HG03159 (cell line): Measurements from ENCODE around the gene FOSL1.
A peak's percentile ranks its signal among the peaks of the same experiment; 100 is the strongest.

Experiments
- ATAC-seq: cut with Tn5 transposase; IDR thresholded peaks from one replicate; pipeline ENCODE4 v1.9.1; 2021; ENCODE audit warnings: mild to moderate bottlenecking, moderate library complexity; ENCODE audit not compliant: unreplicated experiment

FOSL1 gene

DNA sequence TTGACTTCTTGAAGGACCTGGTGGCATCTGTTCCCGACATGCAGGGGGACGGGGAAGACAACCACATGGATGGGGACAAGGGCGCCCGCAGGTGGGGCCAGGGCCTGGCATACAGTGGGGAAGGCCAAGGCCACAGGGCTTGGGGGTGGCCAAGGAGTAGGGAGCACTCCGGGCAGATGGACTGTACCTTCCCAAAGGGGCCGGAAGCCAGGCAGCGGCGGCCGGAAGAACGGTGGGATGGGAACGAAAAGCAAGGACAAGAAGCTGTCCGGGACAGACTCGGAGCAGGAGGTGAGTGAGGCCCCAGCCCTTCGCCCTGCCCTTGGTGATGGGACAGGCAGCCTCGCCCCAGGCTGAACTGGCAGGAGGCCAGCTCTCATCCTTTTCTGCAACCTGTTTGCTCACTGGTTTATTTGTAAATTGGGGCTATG, 20.2 kb upstream of the FOSL1 start:
- no peak for ATAC-seq

DNA sequence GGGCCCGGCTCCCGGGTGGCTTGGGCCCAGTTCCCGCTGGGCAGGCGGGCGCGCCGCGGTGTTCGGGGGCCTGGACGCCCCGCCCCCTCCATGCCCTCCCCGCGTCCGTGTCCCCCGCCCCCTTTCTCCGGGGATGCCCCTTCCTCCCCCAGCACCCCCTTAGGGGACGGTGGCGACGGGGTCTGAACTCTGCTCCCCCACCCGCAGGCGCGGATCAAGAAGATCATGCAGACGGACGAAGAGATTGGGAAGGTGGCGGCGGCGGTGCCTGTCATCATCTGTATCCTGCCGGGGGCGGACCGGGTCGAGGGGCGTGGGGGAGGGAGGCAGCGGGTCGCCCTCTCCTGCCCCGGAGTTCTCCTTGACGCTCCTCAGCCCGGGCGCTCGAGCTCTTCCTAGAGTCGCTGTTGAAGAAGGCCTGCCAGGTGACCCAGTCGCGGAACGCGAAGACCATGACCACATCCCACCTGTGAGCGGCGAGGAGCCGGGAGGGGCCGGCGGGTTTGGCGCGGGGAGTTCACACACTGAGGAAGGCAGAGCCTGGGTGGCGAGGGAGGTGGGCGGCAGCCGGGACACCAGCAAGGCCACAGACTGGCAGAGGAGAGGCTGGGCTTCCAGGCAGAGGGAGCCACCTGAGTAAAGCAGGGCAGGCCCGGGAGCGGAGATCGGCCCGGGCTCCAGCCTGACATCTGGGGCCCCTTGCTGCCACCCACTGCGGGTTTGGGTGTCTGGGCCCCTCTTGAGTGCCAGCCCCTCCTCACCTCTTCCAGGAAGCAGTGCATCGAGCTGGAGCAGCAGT, 19.6 kb upstream of the FOSL1 start:
- peak; percentile 32 for ATAC-seq

DNA sequence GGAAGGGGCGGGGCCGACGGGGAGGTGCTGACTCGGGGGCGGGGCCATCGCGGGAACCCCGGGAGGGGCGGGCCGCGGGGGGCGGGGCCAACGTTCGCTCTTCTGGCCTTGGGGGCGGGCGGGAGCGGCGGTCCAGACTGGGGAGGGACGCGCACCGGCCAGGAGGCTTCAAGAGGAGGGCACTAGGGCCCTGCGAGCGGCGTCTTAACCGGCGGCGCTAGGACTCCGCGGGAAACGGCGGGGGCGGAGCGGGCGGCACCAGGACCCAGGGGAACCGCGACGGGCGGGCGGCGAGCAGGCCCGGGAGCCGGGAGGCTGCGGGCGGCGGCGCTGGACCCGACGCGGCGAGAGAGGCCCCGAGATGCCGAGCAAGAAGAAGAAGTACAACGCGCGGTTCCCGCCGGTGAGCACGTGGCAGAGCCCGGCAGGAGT, 19.0 kb upstream of the FOSL1 start, which contains the start of gene DRAP1:
Gene DRAP1 (plus strand): TSS at position 286 of the 432 bp plus-strand sequence. CDS start 76 bp downstream, at position 362.
- peak; percentile 80 for ATAC-seq

DNA sequence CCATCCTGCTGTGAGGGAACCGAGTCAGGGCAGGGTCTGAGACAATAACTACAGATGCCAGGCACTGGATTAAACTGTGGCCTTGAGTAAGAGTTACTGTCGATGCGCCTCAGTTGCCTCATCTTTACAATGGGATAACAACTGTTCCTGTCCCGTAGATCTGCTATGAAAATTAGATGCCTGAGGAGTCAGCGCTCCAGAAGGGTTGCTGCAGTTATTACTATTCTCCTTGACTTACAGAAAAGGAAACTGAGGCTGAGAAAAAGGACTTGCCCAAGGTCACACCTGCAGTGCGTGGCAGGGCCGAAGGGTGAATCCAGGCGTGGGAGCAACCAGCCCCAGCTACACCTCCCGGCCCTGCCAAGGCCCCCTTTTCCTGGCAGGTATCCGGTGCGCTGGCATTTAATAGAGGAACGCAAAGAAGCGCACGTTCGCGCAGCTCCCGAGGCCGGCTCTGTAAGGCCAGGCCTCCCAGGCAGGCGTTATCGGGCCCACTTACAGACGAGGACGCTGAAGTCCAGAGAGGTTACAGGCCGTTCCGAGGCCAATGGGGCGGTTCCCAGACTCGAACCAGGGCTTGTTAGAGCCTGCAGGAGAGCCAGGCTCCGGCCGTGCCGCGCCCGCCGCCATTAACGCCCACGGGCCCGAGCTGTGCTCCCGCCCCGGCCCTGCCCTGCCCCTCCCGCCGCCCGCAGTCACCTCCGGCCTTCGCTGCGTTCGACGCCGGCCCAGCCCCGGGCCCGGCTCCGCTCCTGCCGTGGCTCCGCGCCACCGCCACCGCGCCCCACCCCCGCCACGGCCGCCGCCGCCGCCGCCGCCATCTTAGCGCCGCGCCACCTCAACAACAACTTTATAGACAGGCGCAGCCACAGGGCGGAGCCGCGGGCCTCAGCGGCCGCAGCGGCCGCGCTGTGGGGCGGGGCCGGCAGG, 18.3 kb upstream of the FOSL1 start, which contains the start of gene C11orf68:
Gene C11orf68 (minus strand): TSS at position 852 of the 930 bp plus-strand sequence. CDS start 31 bp downstream, at position 821.
- peak; percentile 51 for ATAC-seq

DNA sequence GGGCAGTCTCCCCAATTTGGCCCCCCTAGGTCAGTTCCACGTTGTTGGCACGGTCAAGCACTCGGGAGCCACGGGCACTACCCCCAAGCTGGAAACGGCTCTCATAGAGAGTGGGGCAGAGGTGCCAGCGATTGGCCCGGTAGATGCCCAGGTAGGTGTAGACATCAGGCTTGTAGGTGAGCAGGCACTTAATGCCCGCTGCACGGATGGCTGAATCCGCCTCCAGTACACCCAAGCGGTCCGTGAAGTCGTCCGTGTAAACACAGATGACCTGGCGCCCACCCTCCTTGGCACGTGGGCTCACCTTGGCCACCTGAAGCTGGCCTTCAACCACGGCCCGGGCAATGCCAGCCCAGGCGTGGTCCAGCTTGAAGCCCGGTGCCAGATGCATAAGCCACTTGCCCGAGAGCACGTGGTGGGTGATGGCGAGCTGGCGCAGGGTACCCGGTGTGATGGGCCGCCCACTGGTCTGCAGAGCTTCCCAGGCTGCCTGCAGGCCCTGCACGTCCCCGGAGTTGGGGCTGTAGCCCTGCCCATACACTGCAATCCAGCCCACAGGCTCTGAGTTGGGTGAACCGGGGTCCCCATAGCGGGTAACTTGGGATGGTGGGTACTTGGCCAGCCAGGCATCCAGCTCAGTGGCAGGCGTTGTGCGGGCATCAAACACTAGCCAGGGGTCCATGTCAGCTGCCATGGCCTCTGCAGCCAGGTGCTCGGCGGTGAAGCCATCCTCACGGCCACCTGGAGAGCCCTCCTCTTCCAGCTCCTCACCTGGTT, 17.4 kb upstream of the FOSL1 start:
- ATAC-seq = no peak

DNA sequence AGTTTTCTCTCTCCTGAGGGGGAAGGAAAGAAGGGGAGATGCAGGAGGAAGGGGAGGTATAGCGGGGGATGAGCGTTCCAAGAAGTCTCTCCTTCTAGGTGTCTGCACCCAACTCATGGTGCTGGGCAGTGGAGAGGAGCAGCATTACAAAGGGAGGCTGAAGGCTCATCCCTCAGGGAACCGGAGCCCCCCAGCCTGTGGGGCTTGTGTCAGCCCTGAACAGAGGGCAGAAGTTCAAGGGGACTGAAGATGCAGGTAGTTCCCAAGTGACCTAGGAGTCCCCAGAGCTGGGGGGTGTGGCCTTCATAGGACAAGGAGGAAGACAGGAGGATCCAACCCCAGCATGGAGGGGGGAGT, 16.9 kb upstream of the FOSL1 start:
- ATAC-seq = no peak

DNA sequence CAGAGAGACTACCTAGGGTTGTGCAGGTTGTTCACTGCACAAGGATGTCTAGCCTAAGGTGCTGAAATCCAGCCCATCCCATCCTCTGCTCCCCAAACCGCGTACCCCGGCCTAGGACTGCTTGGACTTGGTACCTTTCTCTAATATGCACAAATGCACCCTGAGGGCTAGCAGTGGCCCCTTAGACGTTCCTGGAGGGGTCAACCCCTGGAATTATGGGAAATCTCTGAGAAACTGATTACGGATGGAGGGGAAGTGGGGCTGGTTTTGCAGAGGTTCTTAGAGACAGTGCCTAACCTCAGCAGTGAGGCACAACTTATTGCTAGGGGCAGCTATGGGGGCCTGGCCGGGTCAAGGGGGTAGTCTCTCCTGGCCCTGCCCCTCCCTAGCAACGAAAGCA, 16.2 kb upstream of the FOSL1 start:
- no peak for ATAC-seq

DNA sequence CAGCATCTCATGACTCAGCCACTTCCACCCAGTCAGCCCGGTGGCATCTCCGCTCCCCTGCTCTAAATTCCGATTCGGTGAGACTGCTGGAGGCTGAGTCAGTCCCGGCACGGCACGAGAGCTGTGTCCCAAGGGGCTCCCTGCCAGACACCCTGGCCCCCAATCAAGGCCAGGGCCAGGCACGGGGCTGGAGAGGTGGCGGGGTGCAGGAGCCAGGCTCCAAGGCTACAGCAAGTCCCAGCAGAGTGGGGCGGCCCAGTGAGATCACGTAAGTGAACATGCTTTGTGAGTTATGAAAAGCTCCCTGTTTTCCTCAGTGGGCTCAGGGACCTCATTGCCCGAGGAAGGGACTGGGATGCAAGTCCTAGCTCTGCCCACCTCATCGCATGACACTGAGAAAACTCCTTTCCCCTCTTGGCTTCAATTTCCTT, 15.6 kb upstream of the FOSL1 start:
- no peak for ATAC-seq

DNA sequence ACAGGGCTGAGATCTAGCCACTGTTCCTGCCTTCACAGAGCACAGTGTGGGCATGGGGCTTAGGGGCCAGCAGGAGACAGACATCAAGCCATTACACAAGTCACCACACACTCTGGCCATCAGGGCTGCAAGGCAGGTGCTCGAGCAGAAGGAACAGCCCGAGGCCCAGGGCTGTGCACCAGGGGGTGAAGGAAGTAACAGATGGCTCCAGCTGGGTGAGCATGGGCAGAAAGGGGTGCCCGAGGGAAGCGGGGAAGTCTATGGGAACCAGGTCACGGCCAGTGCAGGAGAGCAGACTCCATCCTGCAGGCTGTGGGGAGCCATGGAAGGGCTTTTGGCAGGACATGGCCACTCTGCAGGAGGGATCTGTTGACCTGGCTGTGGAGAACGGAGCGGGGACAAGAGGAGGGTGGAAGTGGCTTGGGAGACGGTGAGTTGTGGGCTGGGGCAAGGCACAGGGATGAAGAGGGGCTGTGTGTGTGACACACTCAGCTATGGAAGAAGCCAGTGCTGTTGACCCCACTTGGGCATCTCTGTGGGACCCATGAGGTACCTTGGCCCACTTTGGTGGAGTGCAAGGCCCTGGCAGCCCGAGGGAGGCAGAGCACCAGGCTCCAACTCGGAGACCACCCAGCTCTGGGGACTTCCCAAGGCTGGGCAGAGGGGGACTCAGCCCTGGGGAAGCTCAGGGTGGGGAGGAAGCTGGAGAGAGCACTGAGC, 15.1 kb upstream of the FOSL1 start:
- ATAC-seq = no peak

DNA sequence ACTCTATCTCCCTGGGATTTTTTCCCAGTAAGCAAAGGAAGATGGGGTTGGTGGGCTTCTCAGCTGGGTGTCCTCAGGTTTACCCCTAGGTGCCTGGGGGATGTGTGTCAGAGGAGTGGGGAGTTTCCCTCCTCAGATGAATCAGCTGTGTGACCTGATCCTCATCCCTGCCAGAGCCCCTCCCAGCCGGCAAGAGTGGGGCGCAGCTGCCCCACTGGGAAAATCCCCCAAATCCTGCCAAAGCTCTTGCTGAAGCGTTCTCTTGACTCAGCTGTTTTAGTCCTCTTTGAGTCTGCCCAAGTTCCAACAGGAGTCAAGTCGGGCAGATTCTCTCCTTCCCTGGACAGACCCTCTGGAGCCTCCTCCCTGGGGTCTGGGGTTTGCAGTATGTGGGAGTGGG, 12.7 kb upstream of the FOSL1 start:
- no peak for ATAC-seq

DNA sequence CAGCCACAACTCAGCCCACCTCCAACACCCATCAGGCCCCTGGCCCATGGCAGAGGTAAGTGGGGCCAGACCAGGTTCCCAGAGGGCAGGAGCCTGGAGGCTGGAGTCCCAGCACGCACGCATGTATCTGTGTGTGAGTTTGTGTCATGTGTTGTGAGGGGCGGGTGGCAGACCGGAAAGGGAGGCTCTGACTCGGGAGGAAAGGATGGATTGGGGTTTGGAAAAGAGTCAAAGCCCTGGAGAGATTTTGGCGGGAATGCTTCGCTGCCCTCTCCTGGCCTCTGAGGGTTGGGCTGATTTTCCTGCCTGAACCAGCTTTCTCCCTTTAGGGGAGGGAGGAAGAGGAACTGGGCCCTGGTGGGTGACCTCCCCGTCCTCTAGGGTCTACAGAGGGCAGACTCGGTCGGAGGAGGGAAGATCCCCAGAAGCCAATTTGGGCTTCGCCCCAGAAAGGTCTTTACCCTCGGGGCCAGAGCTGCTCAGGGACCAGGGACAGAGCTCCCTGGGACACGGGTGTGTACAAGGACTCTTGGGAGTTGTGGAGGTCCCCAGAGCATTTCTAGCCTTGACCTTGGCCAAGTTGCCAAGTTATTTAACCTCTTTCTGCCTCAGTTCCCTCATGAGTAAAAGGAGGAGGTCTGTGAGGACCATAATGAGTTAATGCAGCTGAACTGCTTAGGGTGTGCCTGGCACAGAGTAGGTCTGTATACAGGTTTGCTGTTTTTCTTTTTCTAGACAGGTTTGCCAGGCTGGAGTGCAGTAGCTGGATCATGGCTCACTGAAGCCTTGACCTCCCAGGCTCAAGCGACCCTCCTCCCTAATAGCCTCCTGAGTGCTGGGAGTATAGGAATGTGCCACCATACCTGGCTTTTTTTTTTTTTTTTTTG, 11.7 kb upstream of the FOSL1 start:
- no peak for ATAC-seq

DNA sequence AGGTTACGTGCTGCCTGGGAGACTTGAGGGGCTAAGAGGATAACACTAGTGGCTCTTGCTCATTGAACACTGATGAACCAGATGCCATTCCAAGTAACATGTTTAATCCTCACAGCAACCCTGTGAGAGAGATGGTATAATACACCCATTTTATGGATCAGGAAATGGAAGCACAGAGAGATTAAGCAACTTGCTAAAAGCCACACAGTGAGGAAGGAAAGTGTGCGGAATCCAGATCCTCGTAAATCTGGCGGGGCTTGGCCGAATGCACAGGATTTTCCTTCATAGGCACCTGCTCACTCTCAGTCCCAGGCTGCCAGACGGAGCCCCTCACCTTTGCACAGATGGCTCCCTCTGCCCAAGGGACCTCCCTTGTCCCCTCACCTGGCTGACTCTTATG, 7.7 kb upstream of the FOSL1 start:
- ATAC-seq = no peak

DNA sequence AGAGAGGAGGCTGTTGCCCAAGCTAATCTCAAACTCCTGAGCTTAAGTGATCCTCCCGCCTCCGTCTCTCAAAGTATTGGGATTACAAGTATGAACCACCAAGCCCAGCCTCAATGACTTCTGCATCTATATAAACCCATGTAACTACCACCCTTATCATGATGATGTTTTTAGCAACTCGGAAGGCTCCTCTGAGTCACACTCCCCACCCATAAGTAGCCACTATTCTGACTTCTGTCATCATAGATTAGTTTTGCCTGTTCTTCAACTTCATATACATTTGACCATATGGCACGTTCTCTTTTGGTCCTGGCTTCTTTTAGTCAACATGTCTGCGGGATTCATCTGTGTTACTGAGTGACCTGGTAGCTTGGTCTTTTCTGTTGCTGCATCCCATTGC, 6.4 kb upstream of the FOSL1 start:
- no peak for ATAC-seq

DNA sequence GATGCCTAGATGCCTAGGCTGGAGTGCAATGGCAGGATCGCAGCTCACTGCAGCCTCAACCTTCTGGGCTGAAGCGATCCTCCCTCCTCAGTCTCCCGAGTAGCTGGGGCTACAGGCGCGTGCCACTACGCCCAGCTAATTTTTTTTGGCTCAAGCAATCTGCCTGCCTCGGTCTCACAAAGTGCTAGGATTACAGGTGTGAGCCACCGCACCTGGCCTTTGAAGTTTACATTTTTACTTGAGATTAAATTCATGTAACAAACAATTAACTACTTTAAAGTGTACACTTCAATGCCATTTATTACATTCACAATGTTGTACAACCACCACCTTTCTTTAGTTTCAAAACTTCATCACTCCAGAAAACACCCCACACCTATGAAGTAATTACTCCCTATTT, 3.5 kb upstream of the FOSL1 start:
- ATAC-seq = no peak

DNA sequence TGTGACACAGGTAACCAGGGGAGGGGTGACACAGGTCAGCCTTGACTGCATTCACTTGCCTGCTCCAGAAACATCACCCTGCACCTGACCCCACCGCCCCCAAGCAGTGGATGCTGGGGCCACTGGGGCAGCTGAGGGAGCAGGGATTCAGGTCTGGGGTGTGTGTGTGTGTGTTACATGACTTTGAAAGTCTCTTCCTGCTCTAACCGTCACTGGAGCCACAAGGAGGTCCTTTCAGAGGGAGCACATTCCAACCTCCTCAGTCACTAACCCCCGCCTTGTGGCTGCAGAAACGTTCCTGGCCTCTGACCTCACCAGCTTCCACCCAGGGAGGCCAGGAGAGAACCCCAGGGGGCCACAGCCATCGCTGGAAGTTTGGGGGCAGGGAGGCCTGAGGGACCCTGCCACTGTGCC, 2.9 kb upstream of the FOSL1 start:
- no peak for ATAC-seq

DNA sequence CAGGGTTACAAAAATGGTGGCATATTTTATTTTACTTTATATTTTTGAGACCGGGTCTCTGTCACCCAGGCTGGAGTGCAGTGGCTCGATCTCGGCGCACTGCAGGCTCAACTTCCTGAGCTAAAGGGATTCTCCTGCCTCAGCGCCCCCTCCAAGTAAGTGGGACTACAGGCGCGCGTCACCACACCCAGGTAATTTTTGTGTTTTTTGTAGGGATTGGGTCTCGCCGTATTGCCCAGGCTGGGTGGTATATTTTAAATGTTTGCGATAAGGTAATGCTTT, 652 bp upstream of the FOSL1 start:
- ATAC-seq = no peak

DNA sequence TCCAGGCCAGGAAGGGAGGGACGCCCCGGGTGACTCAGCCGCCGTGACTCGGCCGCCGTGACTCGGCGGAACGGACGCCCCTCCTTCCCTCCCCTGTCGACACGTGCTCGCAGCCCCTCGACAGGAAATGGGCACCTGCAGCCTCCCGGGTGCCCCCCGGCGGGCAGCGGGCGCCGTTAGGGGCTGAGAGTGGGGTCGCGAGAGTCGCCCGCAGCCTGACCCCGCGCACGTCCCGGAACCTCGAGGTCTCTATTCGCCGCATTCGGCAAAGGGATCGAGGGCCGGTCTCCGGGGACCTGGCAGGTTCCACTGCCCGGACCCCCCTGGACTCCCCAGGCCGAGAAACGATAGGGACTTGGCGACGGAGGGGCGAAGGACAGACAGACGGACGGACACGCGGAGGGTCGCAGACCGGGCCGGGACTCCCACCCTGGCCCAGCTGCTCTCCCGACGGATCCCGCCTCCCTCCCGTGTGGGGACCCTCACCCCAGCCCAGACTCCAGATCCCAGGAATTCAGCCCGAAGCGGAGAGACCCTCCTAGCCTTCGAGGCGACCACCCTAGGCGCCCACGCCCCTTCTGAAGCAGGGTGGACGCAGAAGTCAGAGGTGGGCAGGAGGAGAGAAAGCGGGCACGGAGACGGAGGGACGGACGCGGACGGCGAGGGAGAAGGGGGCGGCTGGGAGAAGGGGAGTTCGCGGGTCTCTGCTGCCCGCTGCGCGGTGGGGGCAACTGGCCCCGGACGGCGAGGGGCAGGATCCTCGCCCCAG, 648 bp downstream of the FOSL1 start:
- no peak for ATAC-seq

DNA sequence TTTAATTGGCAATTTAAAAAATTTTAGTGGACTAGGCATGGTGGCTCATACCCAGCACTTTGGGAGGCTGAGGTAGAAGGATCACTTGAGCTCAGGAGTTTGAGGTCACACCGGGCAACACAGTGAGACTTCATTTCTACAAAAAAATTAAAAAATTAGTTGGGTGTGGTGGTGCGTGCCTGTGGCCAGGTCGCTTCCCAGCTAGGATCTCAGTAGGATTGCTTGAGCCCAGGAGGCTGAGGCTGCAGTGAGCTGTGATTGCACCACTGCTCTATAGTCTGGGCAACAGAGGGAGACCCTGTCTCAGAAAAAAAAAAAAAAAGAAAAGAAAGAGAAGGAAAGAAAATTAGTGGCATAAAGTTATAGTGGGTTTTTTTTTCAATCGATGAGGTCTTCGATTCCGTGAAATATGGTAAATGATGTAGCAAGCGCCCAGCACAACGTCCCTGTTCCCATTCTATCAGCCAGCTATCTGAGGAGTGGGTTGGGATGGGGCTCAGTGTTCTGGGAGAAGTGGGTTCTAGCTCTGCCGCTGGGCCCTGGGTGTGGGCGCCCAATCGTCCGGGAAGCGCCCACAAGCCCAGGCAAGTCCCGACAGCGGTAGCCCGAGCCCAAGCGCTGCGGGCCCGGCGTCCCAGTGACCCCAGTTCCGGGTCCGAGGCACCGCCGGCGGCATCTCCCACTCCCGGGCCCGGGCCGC, 1.4 kb downstream of the FOSL1 start:
- ATAC-seq = no peak
